HG03280 (cell line): ENCODE data around the gene KCNG4.

Source experiments
- ATAC-seq: cut with Tn5 transposase; IDR thresholded peaks from one replicate; pipeline ENCODE4 v1.9.1; 2021; ENCODE audit warnings: mild to moderate bottlenecking, moderate library complexity; ENCODE audit not compliant: unreplicated experiment

KCNG4 gene

GRCh38 chr16:84267380-84267779 lies 27.6 kb upstream of the KCNG4 start:
- ATAC-seq = no peak

- ATAC-seq = no peak
Measured at GRCh38 chr16:84266451-84266850, 26.6 kb upstream of the KCNG4 start.

- ATAC-seq = no peak
Measured at GRCh38 chr16:84262939-84263338, 23.1 kb upstream of the KCNG4 start.

GRCh38 chr16:84262031-84262430 lies 22.2 kb upstream of the KCNG4 start:
- ATAC-seq = no peak

- no peak for ATAC-seq
Measured at GRCh38 chr16:84260766-84261554, 21.1 kb upstream of the KCNG4 start.

GRCh38 chr16:84259691-84260090 lies 19.9 kb upstream of the KCNG4 start:
- ATAC-seq = no peak

- ATAC-seq = no peak
Measured at GRCh38 chr16:84258266-84258665, 18.5 kb upstream of the KCNG4 start.

GRCh38 chr16:84255050-84255810 lies 15.4 kb upstream of the KCNG4 start:
- ATAC-seq = no peak

GRCh38 chr16:84254062-84254461 lies 14.2 kb upstream of the KCNG4 start:
- ATAC-seq = no peak

GRCh38 chr16:84253173-84253572 lies 13.4 kb upstream of the KCNG4 start:
- ATAC-seq = no peak

GRCh38 chr16:84252184-84252583 lies 12.4 kb upstream of the KCNG4 start:
- ATAC-seq = no peak

- ATAC-seq = no peak
Measured at GRCh38 chr16:84247844-84248243, 8.0 kb upstream of the KCNG4 start.

- no peak for ATAC-seq
Measured at GRCh38 chr16:84247331-84247730, 7.5 kb upstream of the KCNG4 start.

- no peak for ATAC-seq
Measured at GRCh38 chr16:84246679-84247077, 6.9 kb upstream of the KCNG4 start.

- no peak for ATAC-seq
Measured at GRCh38 chr16:84245956-84246678, 6.3 kb upstream of the KCNG4 start.

- no peak for ATAC-seq
Measured at GRCh38 chr16:84244728-84245127, 4.9 kb upstream of the KCNG4 start.

GRCh38 chr16:84243732-84244131 lies 3.9 kb upstream of the KCNG4 start:
- ATAC-seq = no peak

- no peak for ATAC-seq
Measured at GRCh38 chr16:84242839-84243238, 3.0 kb upstream of the KCNG4 start.

GRCh38 chr16:84241778-84242177 lies 2.0 kb upstream of the KCNG4 start:
- ATAC-seq = no peak

GRCh38 chr16:84240455-84240854 lies 643 bp upstream of the KCNG4 start:
- ATAC-seq = no peak

GRCh38 chr16:84239141-84239769 lies 557 bp downstream of the KCNG4 start:
- ATAC-seq = no peak
